Suprapubic skin (tissue), 3 donors: ENCODE measurements around the gene EML4.

ENCODE experiments used
- CTCF ChIP-seq, 2 donors: fragments of 200-600 bp in 1 of 2; fragments of 450-650 bp in 1 of 2; sonication (generic) in 1 of 2; IDR thresholded peaks; one replicate each; pipeline ENCODE4 v1.5.1; 2016 to 2019; ENCODE audit warnings: antibody characterized with exemption in 2 of 2, mild to moderate bottlenecking in 1 of 2, moderate library complexity in 1 of 2
- POLR2AphosphoS5 ChIP-seq, 3 donors: sonication (generic); formaldehyde crosslinking; IDR thresholded peaks; one replicate each; pipeline ENCODE4 v1.6.1; 2017; ENCODE audit warnings: antibody characterized with exemption in 3 of 3

GRCh38 chr2:42382144-42382543 lies 213.0 kb downstream of the EML4 start:
- TF ChIP-seq CTCF (IDR thresholded peaks at IDR 0.05) (no peak), POLR2AphosphoS5 (IDR thresholded peaks at IDR 0.05) (no peak)
